Natural killer cell treated with Interleukin-12 subunit alpha and Interleukin-12 subunit beta and Interleukin-15 and Interleukin-18, amount 100 ng/mL, for 72 hours (primary cell): ENCODE results near the gene TMEM167B. TPM values are rescaled to one million over a fixed set of nuclear protein-coding genes. Genes with fewer than 3 reads are reported as not detected.

Source experiments
- ATAC-seq, 2 donors: fragments of 150-1000 bp; cut with Tn5 transposase in 1 of 2; sonication (Bioruptor Pico), chemical (Tn5 transposase) in 1 of 2; 2 replicates each; pipeline ENCODE4 v1.10.0; 2021
- DNase-seq: peaks from one replicate; pipeline ENCODE4 v3.0.0; 2022; ENCODE audit warnings: low spot score
- H3K27ac Mint-ChIP-seq, 2 donors: 1 replicate in 1 of 2; 2 replicates in 1 of 2; pipeline ENCODE4 v1.8.0; 2022; ENCODE audit warnings: mixed read lengths in 2 of 2, mild to moderate bottlenecking in 1 of 2, moderate library complexity in 1 of 2
- H3K27me3 Mint-ChIP-seq, 2 donors: 1 replicate in 1 of 2; 2 replicates in 1 of 2; pipeline ENCODE4 v1.8.0; 2022; ENCODE audit warnings: mixed read lengths in 2 of 2
- H3K36me3 Mint-ChIP-seq: one replicate; pipeline ENCODE4 v1.8.0; 2022; ENCODE audit warnings: mixed read lengths
- H3K4me1 Mint-ChIP-seq, 2 donors: 1 replicate in 1 of 2; 2 replicates in 1 of 2; pipeline ENCODE4 v1.8.0; 2022; ENCODE audit warnings: low read depth in 2 of 2, mixed read lengths in 2 of 2, mild to moderate bottlenecking in 1 of 2
- H3K4me3 Mint-ChIP-seq: one replicate; pipeline ENCODE4 v1.8.0; 2022; ENCODE audit warnings: mixed read lengths
- H3K9me3 Mint-ChIP-seq: 2 replicates; pipeline ENCODE4 v1.8.0; 2022; ENCODE audit warnings: mixed read lengths
- total RNA-seq, 2 donors: library from RNA; stranded (reverse); gene quantifications; one replicate each; pipeline ENCODE4 v1.2.3, GENCODE V29; 2022

Gene TMEM167B
- total RNA-seq, 2 donors from 2014 or later: 40.8 to 53.8 TPM

GRCh38 chr1:109113590-109114341 is 23.2 kb downstream of the TMEM167B start, which contains the start of gene ELAPOR1:
ELAPOR1 (plus strand) TSS chr1:109114115; CDS start chr1:109114184, 69 bp downstream.
- H3K27ac Mint-ChIP-seq: peak within 1 kb of the TSS; percentile 74 to 87
- H3K36me3 Mint-ChIP-seq: no peaks in the 10 kb centered on the region
- H3K27me3 Mint-ChIP-seq: peaks cover 28 to 35% of the 10 kb centered on the region in 2 donors
- peak within 1 kb of the TSS; percentile 91 for H3K4me3 Mint-ChIP-seq
- ATAC-seq (peak; percentile 88 to 91), DNase-seq (peak; percentile 83)
- peaks cover 12 to 27% of the 10 kb centered on the region in 2 donors for H3K4me1 Mint-ChIP-seq
- H3K9me3 Mint-ChIP-seq: no peaks in the 10 kb centered on the region

- Mint-ChIP-seq H3K27ac (no peak overlapping the region), H3K27me3 (peaks cover 28 to 35% of the 10 kb centered on the region in 2 donors)
- no peak for ATAC-seq
These were observed 23.7 kb downstream of the TMEM167B start for GRCh38 chr1:109114342-109114674.

GRCh38 chr1:109115685-109116084 is 25.1 kb downstream of the TMEM167B start:
- no peak for ATAC-seq
- no peak for DNase-seq
- Mint-ChIP-seq H3K27ac (no peak overlapping the region), H3K36me3 (no peaks in the 10 kb centered on the region), H3K27me3 (peaks cover 19 to 27% of the 10 kb centered on the region in 2 donors), H3K4me1 (peaks cover 12 to 27% of the 10 kb centered on the region in 2 donors), H3K9me3 (no peaks in the 10 kb centered on the region), H3K4me3 (no peak overlapping the region)

More at GRCh38 chr1:109114342-109114674, 23.7 kb downstream of the TMEM167B start:
- peak overlapping the region; percentile 91 for H3K4me3 Mint-ChIP-seq
- peaks cover 12 to 27% of the 10 kb centered on the region in 2 donors for H3K4me1 Mint-ChIP-seq
- DNase-seq: no peak
- no peaks in the 10 kb centered on the region for H3K9me3 Mint-ChIP-seq
- no peaks in the 10 kb centered on the region for H3K36me3 Mint-ChIP-seq

GRCh38 chr1:109116286-109116685 is 25.7 kb downstream of the TMEM167B start:
- Mint-ChIP-seq H3K4me3 (no peak overlapping the region), H3K9me3 (no peaks in the 10 kb centered on the region), H3K27ac (no peak overlapping the region), H3K4me1 (peaks cover 12 to 27% of the 10 kb centered on the region in 2 donors), H3K36me3 (no peaks in the 10 kb centered on the region), H3K27me3 (peaks cover 16 to 23% of the 10 kb centered on the region in 2 donors)
- ATAC-seq (no peak), DNase-seq (no peak)

- DNase-seq: no peak
- Mint-ChIP-seq H3K36me3 (no peaks in the 10 kb centered on the region), H3K4me3 (no peak overlapping the region), H3K4me1 (peaks cover 6 to 13% of the 10 kb centered on the region in 2 donors), H3K27ac (no peak overlapping the region), H3K9me3 (no peaks in the 10 kb centered on the region), H3K27me3 (peaks cover 9 to 15% of the 10 kb centered on the region in 2 donors)
- no peak for ATAC-seq
These were observed 27.5 kb downstream of the TMEM167B start for GRCh38 chr1:109118089-109118488.

- ATAC-seq (no peak), DNase-seq (no peak)
- H3K27ac Mint-ChIP-seq: no peak overlapping the region
- no peaks in the 10 kb centered on the region for H3K36me3 Mint-ChIP-seq
- H3K9me3 Mint-ChIP-seq: no peaks in the 10 kb centered on the region
- H3K4me1 Mint-ChIP-seq: no peaks in the 10 kb centered on the region
- H3K4me3 Mint-ChIP-seq: no peak overlapping the region
- peaks cover 0 to 10% of the 10 kb centered on the region in 2 donors for H3K27me3 Mint-ChIP-seq
These were observed 29.8 kb downstream of the TMEM167B start for GRCh38 chr1:109120356-109120755.

- Mint-ChIP-seq H3K27me3 (no peaks in the 10 kb centered on the region), H3K9me3 (no peaks in the 10 kb centered on the region), H3K4me3 (no peak overlapping the region), H3K4me1 (peaks cover 7% of the 10 kb centered on the region in 2 donors), H3K27ac (no peak overlapping the region), H3K36me3 (no peaks in the 10 kb centered on the region)
- DNase-seq (no peak), ATAC-seq (peak in 1 of 2 donors; percentile 43)
These were observed 40.5 kb downstream of the TMEM167B start for GRCh38 chr1:109131059-109131458.

GRCh38 chr1:109131800-109132199 is 41.2 kb downstream of the TMEM167B start:
- Mint-ChIP-seq H3K27ac (no peak overlapping the region), H3K36me3 (no peaks in the 10 kb centered on the region), H3K9me3 (no peaks in the 10 kb centered on the region), H3K4me3 (no peak overlapping the region), H3K27me3 (no peaks in the 10 kb centered on the region), H3K4me1 (peaks cover 7% of the 10 kb centered on the region in 2 donors)
- ATAC-seq (no peak), DNase-seq (no peak)

- no peaks in the 10 kb centered on the region for H3K36me3 Mint-ChIP-seq
- H3K27me3 Mint-ChIP-seq: no peaks in the 10 kb centered on the region
- no peak overlapping the region for H3K4me3 Mint-ChIP-seq
- no peaks in the 10 kb centered on the region for H3K9me3 Mint-ChIP-seq
- H3K4me1 Mint-ChIP-seq: peaks cover 7% of the 10 kb centered on the region in 2 donors
- no peak overlapping the region for H3K27ac Mint-ChIP-seq
- ATAC-seq (no peak), DNase-seq (no peak)
These were observed 42.6 kb downstream of the TMEM167B start for GRCh38 chr1:109133002-109133706.

- no peak for DNase-seq
- H3K4me3 Mint-ChIP-seq: no peak overlapping the region
- ATAC-seq: no peak
- H3K27me3 Mint-ChIP-seq: no peaks in the 10 kb centered on the region
- H3K27ac Mint-ChIP-seq: no peak overlapping the region
- H3K36me3 Mint-ChIP-seq: no peaks in the 10 kb centered on the region
- H3K4me1 Mint-ChIP-seq: peaks cover 7% of the 10 kb centered on the region in 2 donors
- no peaks in the 10 kb centered on the region for H3K9me3 Mint-ChIP-seq
These were observed 43.3 kb downstream of the TMEM167B start for GRCh38 chr1:109133815-109134214.

- Mint-ChIP-seq H3K27ac (no peak overlapping the region), H3K4me1 (peaks cover 7% of the 10 kb centered on the region in 2 donors)
- DNase-seq: no peak
These were observed 43.9 kb downstream of the TMEM167B start for GRCh38 chr1:109134423-109134822.

GRCh38 chr1:109135940-109136339 is 45.4 kb downstream of the TMEM167B start:
- H3K4me3 Mint-ChIP-seq: no peak overlapping the region
- ATAC-seq: no peak
- H3K9me3 Mint-ChIP-seq: no peaks in the 10 kb centered on the region
- H3K27me3 Mint-ChIP-seq: no peaks in the 10 kb centered on the region
- H3K36me3 Mint-ChIP-seq: no peaks in the 10 kb centered on the region
- H3K4me1 Mint-ChIP-seq: peaks cover 7% of the 10 kb centered on the region in 2 donors
- no peak overlapping the region for H3K27ac Mint-ChIP-seq
- no peak for DNase-seq

More at GRCh38 chr1:109134423-109134822, 43.9 kb downstream of the TMEM167B start:
- ATAC-seq: no peak
- no peaks in the 10 kb centered on the region for H3K9me3 Mint-ChIP-seq
- no peak overlapping the region for H3K4me3 Mint-ChIP-seq
- no peaks in the 10 kb centered on the region for H3K36me3 Mint-ChIP-seq
- H3K27me3 Mint-ChIP-seq: no peaks in the 10 kb centered on the region

GRCh38 chr1:109136766-109137165 is 46.2 kb downstream of the TMEM167B start:
- no peak for ATAC-seq
- no peak for DNase-seq
- Mint-ChIP-seq H3K27me3 (no peaks in the 10 kb centered on the region), H3K9me3 (no peaks in the 10 kb centered on the region), H3K4me3 (no peak overlapping the region), H3K4me1 (peaks cover 7% of the 10 kb centered on the region in 2 donors), H3K36me3 (no peaks in the 10 kb centered on the region), H3K27ac (no peak overlapping the region)

- ATAC-seq (no peak), DNase-seq (no peak)
- Mint-ChIP-seq H3K4me1 (peaks cover 7% of the 10 kb centered on the region in 2 donors), H3K27me3 (no peaks in the 10 kb centered on the region), H3K9me3 (no peaks in the 10 kb centered on the region), H3K36me3 (no peaks in the 10 kb centered on the region), H3K27ac (no peak overlapping the region), H3K4me3 (no peak overlapping the region)
These were observed 47.4 kb downstream of the TMEM167B start for GRCh38 chr1:109137958-109138357.
